HepG2 (cell line): ENCODE measurements around the gene KCTD5. TPM values are rescaled to one million over a fixed set of nuclear protein-coding genes. Genes with fewer than 3 reads are reported as not detected.

Source experiments
- NR3C1 ChIP-seq: sonication (generic); formaldehyde crosslinking; IDR thresholded peaks from 2 replicates; pipeline ENCODE4 v1.4.0; 2020; ENCODE audit warnings: missing genetic modification reagents
- PLRG1 ChIP-seq: fragments of 450-650 bp; conservative IDR thresholded peaks from 2 replicates; pipeline ENCODE4 v1.6.1; 2016
- RFX3 ChIP-seq: IDR thresholded peaks from 2 replicates; pipeline ENCODE4 v1.6.1; 2016; ENCODE audit warnings: missing biosample characterization, missing genetic modification reagents
- ZFY ChIP-seq: sonication (generic); formaldehyde crosslinking; IDR thresholded peaks from 2 replicates; pipeline ENCODE4 v1.4.0; 2020; ENCODE audit warnings: missing genetic modification reagents
- ZNF180 ChIP-seq: sonication (generic); formaldehyde crosslinking; IDR thresholded peaks from 2 replicates; pipeline ENCODE4 v1.4.0; 2020; ENCODE audit warnings: low read depth, missing genetic modification reagents, borderline replicate concordance
- ZNF34 ChIP-seq: sonication (generic); formaldehyde crosslinking; IDR thresholded peaks from 2 replicates; pipeline ENCODE4 v1.4.0; 2020; ENCODE audit warnings: mild to moderate bottlenecking, missing genetic modification reagents, borderline replicate concordance
- ZNF616 ChIP-seq: sonication (generic); formaldehyde crosslinking; IDR thresholded peaks from 2 replicates; pipeline ENCODE4 v1.5.0; 2020; ENCODE audit warnings: low read depth, mild to moderate bottlenecking, missing genetic modification reagents
- ZSCAN31 ChIP-seq: sonication (generic); formaldehyde crosslinking; IDR thresholded peaks from 2 replicates; pipeline ENCODE4 v1.5.0; 2020; ENCODE audit warnings: low read depth, mild to moderate bottlenecking, missing genetic modification reagents
- polyA plus RNA-seq, 8 experiments: library from polyadenylated mRNA; depleted of rRNA in 3 of 8; stranded (reverse) in 7 of 8; unstranded in 1 of 8; fragments of >200 nt; fragmentation: Illumina TruSeq in 4 of 8; extraction: Trizol in 4 of 8; gene quantifications; 2 replicates each; pipeline versions ENCODE4 v1.2.1 to v1.2.3, GENCODE V29; 2011 to 2016; ENCODE audit warnings: low read depth in 4 of 8, missing spikeins in 1 of 8, mixed read lengths in 1 of 8; ENCODE audit not compliant: insufficient read depth in 1 of 8
- total RNA-seq, 5 experiments: library from RNA; depleted of rRNA; stranded (reverse); fragments of >200 nt; fragmentation: Illumina TruSeq; extraction: Trizol; gene quantifications; 2 replicates each; pipeline ENCODE4 v1.2.3, GENCODE V29; 2016; ENCODE audit warnings: low read depth in 1 of 5
- TF ChIP-seq, protein P1 (sequence below): sonication (generic); formaldehyde crosslinking; IDR thresholded peaks from 2 replicates; pipeline ENCODE4 v1.4.0; 2020; ENCODE audit warnings: missing genetic modification reagents, borderline replicate concordance
- TF ChIP-seq, protein P2 (sequence below): sonication (generic); formaldehyde crosslinking; IDR thresholded peaks from 2 replicates; pipeline ENCODE4 v1.5.0; 2020; ENCODE audit warnings: missing genetic modification reagents
- TF ChIP-seq, protein P3 (sequence below): sonication (generic); formaldehyde crosslinking; IDR thresholded peaks from one replicate; pipeline ENCODE4 v1.5.1; 2020; ENCODE audit warnings: mild to moderate bottlenecking, missing genetic modification reagents; ENCODE audit errors: not compliant biosample characterization
- TF ChIP-seq, protein P4 (sequence below): sonication (generic); formaldehyde crosslinking; IDR thresholded peaks from 2 replicates; pipeline ENCODE4 v1.8.0; 2022; ENCODE audit warnings: mild to moderate bottlenecking, missing genetic modification reagents, moderate library complexity

The KCTD5 gene
- total and polyA plus RNA-seq, 2 of the 13 experiments (the other 11 are each of a cell fraction or from before 2014, with no cell fraction given): 25.4 to 29.8 TPM

DNA sequence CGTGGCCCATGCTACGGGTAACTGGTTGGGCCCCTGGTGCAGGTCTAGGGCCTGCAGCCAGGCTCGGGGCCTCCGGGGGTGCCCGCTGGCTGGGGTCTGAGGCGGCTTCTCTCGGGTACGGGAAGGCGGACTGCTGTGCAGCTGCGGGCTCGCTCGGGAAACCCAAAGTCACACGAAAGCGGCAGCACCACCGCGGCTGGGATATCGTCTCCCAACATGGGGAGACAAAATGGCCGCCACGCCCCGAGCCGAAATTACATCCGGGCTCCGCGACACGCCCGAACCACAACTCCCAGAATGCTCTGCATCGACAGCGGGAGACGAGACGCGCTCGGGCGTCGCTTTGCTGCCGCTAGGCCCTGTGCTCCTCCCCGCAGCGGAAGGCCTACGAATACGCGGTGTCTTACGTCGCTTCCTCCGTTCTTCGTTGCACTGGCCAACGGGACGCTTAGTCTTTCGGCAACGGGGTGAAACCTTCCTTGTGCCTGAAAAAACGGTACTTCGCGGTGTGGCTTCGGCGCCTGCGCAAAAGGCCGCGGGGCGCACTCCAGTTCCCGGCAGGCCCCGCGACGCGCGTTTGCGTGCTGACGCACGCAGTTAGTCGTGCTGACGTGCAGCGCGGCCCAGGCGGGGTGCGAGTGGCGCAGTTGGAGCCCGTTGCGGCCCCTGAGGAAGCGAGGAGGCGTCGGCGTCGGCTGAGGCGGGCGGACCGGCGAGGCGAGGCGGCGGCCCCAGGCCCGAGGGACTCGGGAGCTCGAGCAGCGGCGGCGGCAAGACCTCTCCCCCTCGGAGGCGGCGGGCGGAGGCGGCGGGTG lies 69.9 kb downstream of the KCTD5 start, which contains the start of gene SRRM2 (continued):
- TF ChIP-seq, protein P1, sequence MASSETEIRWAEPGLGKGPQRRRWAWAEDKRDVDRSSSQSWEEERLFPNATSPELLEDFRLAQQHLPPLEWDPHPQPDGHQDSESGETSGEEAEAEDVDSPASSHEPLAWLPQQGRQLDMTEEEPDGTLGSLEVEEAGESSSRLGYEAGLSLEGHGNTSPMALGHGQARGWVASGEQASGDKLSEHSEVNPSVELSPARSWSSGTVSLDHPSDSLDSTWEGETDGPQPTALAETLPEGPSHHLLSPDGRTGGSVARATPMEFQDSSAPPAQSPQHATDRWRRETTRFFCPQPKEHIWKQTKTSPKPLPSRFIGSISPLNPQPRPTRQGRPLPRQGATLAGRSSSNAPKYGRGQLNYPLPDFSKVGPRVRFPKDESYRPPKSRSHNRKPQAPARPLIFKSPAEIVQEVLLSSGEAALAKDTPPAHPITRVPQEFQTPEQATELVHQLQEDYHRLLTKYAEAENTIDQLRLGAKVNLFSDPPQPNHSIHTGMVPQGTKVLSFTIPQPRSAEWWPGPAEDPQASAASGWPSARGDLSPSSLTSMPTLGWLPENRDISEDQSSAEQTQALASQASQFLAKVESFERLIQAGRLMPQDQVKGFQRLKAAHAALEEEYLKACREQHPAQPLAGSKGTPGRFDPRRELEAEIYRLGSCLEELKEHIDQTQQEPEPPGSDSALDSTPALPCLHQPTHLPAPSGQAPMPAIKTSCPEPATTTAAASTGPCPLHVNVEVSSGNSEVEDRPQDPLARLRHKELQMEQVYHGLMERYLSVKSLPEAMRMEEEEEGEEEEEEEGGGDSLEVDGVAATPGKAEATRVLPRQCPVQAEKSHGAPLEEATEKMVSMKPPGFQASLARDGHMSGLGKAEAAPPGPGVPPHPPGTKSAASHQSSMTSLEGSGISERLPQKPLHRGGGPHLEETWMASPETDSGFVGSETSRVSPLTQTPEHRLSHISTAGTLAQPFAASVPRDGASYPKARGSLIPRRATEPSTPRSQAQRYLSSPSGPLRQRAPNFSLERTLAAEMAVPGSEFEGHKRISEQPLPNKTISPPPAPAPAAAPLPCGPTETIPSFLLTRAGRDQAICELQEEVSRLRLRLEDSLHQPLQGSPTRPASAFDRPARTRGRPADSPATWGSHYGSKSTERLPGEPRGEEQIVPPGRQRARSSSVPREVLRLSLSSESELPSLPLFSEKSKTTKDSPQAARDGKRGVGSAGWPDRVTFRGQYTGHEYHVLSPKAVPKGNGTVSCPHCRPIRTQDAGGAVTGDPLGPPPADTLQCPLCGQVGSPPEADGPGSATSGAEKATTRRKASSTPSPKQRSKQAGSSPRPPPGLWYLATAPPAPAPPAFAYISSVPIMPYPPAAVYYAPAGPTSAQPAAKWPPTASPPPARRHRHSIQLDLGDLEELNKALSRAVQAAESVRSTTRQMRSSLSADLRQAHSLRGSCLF (CRISPR knock-in tag): peak; percentile 76; the same call in 1 of the 2 replicates
- TF ChIP-seq RFX3 (CRISPR knock-in tag): no peak
- TF ChIP-seq ZNF616: peak; percentile 48; the same call in 1 of the 2 replicates
- no peak for TF ChIP-seq ZNF180
- TF ChIP-seq, protein P2, sequence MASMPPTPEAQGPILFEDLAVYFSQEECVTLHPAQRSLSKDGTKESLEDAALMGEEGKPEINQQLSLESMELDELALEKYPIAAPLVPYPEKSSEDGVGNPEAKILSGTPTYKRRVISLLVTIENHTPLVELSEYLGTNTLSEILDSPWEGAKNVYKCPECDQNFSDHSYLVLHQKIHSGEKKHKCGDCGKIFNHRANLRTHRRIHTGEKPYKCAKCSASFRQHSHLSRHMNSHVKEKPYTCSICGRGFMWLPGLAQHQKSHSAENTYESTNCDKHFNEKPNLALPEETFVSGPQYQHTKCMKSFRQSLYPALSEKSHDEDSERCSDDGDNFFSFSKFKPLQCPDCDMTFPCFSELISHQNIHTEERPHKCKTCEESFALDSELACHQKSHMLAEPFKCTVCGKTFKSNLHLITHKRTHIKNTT (CRISPR knock-in tag): no peak
- no peak for TF ChIP-seq PLRG1
- TF ChIP-seq, protein P3, sequence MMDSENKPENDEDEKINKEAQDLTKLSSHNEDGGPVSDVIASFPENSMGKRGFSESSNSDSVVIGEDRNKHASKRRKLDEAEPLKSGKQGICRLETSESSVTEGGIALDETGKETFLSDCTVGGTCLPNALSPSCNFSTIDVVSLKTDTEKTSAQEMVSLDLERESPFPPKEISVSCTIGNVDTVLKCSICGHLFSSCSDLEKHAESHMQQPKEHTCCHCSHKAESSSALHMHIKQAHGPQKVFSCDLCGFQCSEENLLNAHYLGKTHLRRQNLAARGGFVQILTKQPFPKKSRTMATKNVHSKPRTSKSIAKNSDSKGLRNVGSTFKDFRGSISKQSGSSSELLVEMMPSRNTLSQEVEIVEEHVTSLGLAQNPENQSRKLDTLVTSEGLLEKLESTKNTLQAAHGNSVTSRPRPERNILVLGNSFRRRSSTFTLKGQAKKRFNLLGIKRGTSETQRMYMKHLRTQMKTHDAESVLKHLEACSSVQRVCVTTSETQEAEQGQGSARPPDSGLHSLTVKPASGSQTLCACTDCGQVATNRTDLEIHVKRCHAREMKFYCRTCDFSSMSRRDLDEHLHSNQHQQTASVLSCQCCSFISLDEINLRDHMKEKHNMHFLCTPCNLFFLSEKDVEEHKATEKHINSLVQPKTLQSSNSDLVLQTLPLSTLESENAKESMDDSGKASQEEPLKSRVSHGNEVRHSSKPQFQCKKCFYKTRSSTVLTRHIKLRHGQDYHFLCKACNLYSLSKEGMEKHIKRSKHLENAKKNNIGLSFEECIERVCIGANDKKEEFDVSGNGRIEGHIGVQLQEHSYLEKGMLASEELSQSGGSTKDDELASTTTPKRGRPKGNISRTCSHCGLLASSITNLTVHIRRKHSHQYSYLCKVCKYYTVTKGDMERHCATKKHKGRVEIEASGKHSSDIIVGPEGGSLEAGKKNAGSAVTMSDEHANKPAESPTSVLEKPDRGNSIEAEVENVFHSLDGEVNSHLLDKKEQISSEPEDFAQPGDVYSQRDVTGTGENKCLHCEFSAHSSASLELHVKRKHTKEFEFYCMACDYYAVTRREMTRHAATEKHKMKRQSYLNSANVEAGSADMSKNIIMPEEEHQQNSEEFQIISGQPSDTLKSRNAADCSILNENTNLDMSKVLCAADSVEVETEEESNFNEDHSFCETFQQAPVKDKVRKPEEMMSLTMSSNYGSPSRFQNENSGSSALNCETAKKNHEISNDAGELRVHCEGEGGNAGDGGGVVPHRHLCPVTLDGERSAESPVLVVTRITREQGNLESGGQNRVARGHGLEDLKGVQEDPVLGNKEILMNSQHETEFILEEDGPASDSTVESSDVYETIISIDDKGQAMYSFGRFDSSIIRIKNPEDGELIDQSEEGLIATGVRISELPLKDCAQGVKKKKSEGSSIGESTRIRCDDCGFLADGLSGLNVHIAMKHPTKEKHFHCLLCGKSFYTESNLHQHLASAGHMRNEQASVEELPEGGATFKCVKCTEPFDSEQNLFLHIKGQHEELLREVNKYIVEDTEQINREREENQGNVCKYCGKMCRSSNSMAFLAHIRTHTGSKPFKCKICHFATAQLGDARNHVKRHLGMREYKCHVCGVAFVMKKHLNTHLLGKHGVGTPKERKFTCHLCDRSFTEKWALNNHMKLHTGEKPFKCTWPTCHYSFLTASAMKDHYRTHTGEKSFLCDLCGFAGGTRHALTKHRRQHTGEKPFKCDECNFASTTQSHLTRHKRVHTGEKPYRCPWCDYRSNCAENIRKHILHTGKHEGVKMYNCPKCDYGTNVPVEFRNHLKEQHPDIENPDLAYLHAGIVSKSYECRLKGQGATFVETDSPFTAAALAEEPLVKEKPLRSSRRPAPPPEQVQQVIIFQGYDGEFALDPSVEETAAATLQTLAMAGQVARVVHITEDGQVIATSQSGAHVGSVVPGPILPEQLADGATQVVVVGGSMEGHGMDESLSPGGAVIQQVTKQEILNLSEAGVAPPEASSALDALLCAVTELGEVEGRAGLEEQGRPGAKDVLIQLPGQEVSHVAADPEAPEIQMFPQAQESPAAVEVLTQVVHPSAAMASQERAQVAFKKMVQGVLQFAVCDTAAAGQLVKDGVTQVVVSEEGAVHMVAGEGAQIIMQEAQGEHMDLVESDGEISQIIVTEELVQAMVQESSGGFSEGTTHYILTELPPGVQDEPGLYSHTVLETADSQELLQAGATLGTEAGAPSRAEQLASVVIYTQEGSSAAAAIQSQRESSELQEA (CRISPR knock-in tag): peak; percentile 47
- TF ChIP-seq ZFY (CRISPR knock-in tag): peak; percentile 100
- TF ChIP-seq, protein P4, sequence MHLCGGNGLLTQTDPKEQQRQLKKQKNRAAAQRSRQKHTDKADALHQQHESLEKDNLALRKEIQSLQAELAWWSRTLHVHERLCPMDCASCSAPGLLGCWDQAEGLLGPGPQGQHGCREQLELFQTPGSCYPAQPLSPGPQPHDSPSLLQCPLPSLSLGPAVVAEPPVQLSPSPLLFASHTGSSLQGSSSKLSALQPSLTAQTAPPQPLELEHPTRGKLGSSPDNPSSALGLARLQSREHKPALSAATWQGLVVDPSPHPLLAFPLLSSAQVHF (CRISPR knock-in tag): no peak; the same call in 1 of the 2 replicates
- peak; percentile 66; the same call in 1 of the 2 replicates for TF ChIP-seq ZNF34
- TF ChIP-seq ZSCAN31 (CRISPR knock-in tag): peak; percentile 58; the same call in 1 of the 2 replicates
- TF ChIP-seq NR3C1: no peak
